Posterior cingulate gyrus (tissue), 11 donors: Measurements from ENCODE around the gene NAPB.

Experiments used
- DNase-seq, 10 donors: peaks; one replicate each; pipeline versions ENCODE4 v3.0.0 to v3.0.0-alpha.2; 2020 to 2021; ENCODE audit warnings: mixed read lengths in 3 of 10
- intact Hi-C: fragments of 100-400 bp; cut with DNase I; formaldehyde crosslinking; loops from one replicate; pipeline ENCODE4 v1.15.1; 2023

NAPB gene

DNA sequence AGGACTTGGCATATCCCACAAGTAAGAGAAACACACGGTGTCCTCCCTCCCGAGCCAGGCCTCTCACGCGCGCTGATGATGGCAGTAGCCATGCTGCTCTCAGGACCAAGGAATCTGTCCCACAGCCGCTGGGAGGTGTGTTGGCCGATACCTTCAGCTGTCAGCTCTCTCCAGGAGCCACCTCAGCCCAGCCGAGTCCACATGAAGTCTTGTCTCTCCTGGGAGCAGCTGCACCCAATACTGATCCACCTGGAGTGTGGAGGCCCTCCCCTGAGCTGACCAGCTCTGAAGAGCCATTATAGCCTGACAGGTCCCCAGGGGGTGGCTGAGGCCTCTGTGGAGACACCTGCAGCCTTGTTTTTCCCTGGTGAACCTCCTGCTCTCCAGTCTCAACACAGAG is 94.5 kb downstream of the NAPB start:
- DNase-seq: peak in 1 of 10 donors; percentile 73
- intact Hi-C loops: no loop called here

DNA sequence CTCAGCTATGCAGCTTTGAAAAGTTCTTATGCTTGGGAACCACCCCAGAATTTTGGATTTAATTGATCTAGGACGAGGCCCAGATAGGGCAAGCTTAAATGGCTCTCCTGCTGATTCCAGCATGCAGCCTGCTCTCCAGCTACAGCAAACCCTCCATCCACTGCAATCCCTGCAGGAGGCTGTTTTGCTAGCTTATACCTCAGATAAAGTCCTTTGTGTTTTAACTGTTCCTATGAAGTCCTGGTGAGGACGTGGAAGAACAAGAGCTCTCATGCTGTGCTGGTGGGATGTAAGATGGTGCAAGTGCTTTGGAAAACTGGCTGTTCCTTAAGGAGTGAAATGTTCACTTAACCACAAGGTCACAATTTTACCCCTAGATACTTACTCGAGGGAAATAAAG is 96.2 kb downstream of the NAPB start:
- DNase-seq: no peak
- intact Hi-C loops: no loop called here
